ENCODE measurements around the gene HOXD13.

Gene HOXD13

GRCh38 chr2:176139661-176140512 is 47.4 kb downstream of the HOXD13 start:
- H3K4me3 ChIP-seq (ENCODE audit: control insufficient read depth, low read depth, low read length), result peak overlapping the region; percentile 87
- DNase-seq (ENCODE audit: low read depth), result no peak
- TF ChIP-seq CTCF (IDR thresholded peaks at IDR 0.05; ENCODE audit: control insufficient read depth, insufficient read depth, low read depth, low read length, missing control alignments), result no peak

- no peak for DNase-seq (ENCODE audit: low read depth)
- peak overlapping the region; percentile 87 for H3K4me3 ChIP-seq (ENCODE audit: control insufficient read depth, low read depth, low read length)
- TF ChIP-seq CTCF (IDR thresholded peaks at IDR 0.05; ENCODE audit: control insufficient read depth, insufficient read depth, low read depth, low read length, missing control alignments), result peak; percentile 85
These were observed 48.2 kb downstream of the HOXD13 start for GRCh38 chr2:176140513-176141317.

- no peak for TF ChIP-seq CTCF (IDR thresholded peaks at IDR 0.05; ENCODE audit: control insufficient read depth, insufficient read depth, low read depth, low read length, missing control alignments)
- no peak overlapping the region for H3K4me3 ChIP-seq (ENCODE audit: control insufficient read depth, low read depth, low read length)
- DNase-seq (ENCODE audit: low read depth), result no peak
These were observed 49.8 kb downstream of the HOXD13 start for GRCh38 chr2:176142281-176142680.

Measured in AG09309 (cell line).